Diencephalon (tissue), 1 donor: ENCODE data around the gene IZUMO3. TPM values are rescaled to one million over a fixed set of nuclear protein-coding genes. Genes with fewer than 3 reads are reported as not detected.

Experiments used
- total RNA-seq: library from RNA; depleted of rRNA; stranded (reverse); fragments of >200 nt; gene quantifications from one replicate; pipeline ENCODE4 v1.2.3, GENCODE V29; 2014

IZUMO3 gene
- total RNA-seq: not detected

GRCh38 chr9:24545847-24546522 lies at the start of gene IZUMO3:
IZUMO3 (minus strand) TSS chr9:24545897; CDS start chr9:24545649, 248 bp downstream.

